HG02642 (cell line): ENCODE data around the gene OGG1.

Source experiments
- ATAC-seq: cut with Tn5 transposase; IDR thresholded peaks from one replicate; pipeline ENCODE4 v1.9.1; 2021; ENCODE audit warnings: mild to moderate bottlenecking; ENCODE audit not compliant: unreplicated experiment, poor library complexity

OGG1 gene

DNA sequence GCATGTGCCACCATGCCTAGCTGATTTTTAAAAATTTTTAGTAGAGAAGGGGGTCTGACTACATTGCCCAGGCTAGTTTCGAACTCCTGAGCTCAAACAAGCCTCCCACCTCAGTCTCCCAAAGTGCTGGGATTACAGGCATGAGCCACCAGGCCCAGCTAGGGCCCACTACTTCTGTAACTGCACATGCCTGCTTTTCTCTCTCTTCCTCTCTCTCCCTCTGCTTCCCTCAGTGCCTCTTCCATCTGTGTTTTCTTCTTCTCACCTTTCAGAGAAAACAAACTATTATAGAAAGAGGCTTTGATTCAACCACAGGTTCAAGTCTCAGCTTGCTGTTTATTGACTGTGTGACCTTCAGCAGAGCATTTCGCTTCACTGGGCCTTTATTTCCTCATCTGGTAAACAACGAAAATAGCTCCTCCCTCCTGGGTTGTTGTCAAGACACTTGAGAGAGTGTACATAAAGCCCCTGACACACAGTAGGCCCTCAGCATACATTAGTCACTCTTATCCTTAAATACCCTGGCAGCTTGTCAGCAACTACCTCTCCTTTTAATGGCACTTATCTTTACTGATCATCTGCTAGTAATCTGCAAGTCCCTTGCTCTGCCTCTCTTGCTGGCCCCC, 32.3 kb downstream of the OGG1 start:
- no peak for ATAC-seq

DNA sequence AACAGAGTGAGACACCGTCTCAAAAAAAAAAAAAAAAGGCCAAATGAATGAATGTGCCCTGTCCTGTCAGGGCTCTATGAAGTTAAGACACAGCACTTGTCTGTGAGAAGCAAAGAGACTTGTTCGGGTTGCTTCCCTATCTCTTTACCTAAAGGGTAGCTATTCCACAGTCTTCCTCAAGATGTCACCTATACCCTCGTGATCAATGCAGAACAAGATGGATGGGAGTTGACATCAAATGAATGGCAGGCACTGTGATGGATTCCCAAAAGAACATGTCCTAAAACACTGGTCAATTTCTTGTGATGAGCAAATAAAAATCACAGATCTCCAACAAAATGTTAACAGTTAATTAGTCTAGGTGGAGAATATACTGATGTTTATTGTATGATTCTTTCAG, 33.0 kb downstream of the OGG1 start:
- no peak for ATAC-seq

DNA sequence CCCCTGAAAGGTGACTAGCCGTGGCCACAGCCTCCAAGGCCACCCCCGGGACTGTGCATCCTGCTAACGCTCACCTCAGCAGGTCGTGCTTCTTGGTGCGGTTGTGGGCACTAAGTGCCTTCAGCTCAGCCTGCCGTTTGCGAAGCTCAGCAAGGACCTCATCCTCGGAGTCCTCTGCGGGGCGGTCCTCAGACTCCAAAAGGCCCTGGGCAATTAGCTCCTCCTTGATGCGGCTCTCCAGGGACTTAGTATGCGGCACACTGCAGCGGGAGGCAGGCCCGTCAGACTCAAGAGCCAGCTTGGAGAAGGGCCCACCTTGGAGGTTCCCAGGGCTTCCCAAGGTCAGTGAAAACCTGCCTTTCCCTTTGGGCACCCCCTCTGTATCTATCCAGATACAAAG, 34.2 kb downstream of the OGG1 start:
- ATAC-seq = no peak

DNA sequence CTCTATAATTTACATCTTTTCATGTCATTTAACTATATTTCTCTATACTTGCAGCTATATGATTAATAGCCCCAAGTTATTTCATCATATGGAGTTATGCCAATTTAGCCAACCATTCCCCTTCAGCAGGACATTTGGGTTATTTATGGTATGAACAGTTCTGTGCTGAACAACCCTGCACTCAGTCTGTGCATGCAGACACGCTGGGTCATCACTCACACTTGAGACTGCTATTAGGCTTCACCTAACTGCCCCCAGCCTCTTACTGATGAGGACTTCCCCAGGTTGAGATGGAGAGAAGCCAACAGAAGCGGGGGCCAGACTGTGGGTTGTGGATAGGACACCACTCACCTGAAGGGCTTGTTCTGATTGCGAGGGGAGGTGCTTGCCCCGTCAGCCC, 35.2 kb downstream of the OGG1 start:
- no peak for ATAC-seq

DNA sequence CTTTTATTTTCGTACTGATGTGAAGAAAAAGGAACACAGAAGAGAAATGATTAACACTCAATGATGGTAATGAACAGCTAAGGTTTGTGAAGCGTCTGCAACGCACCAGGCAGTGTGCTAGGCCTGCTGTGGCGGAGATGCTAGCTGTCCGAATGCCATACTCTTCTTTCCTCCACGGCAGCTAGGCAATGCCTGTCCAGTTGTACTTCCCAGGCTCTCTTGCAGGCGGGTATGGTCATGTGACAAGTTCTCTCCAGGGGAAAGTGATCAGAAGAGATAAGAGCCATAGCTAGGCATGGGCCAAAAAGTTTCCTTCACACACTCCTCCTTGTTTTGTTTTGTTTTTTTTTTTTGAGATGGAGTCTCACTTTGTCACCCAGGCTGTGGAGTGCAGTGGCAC, 35.9 kb downstream of the OGG1 start:
- no peak for ATAC-seq

DNA sequence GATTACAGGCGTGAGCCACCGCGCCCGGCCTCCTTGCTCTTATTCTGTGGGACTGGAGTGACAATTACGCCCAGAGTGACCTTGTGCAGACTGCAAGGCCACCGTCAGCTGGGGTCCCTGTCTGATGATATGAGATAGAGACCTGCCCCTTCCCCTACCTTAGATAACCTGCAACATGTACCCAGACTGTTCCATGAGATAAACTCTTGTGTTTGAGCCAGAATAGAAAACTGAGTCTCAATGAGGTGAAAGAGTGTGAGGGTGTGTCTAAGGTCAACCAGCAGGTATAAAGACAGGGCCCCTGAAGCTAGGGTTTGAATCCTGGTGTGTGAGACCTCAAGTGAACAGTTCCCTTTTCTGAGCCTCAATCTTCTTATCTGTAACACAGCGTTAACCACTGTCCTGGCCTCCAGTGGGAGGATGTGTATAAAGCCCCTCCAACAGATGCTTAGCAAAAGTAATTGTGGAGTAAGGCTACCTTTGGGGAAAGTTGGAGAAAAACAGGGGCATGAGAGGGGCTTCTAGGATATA, 36.5 kb downstream of the OGG1 start:
- no peak for ATAC-seq

DNA sequence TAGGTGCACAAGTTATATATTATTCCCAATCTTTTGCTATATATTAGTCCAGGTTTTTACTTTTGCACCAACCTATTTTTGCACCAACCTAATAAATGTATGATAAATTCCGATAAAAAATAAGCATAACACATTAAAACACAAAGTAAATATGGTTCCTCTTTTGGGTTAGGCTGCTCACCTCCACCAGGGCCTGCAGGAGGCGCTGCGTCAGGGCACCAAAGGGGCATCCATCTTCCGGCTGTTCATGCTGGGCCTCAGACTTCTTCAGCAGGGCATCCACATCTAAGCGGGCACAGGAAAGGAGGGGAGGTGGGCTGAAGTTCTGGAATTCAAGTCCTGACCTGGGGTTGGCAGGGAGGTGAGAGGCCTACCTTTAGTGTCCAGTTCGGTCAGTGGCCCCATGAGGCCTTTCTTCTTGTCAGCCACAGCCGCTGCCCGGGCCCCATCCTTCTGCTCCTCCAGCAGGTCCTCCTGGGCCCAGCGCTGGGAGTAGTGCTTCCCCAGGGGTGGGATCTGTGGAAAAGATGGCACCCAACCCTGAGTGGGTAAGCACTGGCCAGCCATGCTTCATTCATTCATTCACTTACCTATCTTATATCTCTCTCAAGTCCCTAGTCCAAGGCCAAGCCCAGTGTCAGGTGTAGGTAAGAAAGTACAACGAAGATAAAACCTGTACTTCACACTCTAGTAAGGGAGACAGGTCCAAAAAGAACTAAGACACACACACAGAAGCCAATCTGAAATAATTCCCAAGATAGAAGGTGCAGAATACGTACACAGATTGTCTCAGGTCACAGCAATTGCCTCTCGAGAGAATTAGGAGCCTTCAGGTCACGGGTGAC, 37.3 kb downstream of the OGG1 start:
- no peak for ATAC-seq

DNA sequence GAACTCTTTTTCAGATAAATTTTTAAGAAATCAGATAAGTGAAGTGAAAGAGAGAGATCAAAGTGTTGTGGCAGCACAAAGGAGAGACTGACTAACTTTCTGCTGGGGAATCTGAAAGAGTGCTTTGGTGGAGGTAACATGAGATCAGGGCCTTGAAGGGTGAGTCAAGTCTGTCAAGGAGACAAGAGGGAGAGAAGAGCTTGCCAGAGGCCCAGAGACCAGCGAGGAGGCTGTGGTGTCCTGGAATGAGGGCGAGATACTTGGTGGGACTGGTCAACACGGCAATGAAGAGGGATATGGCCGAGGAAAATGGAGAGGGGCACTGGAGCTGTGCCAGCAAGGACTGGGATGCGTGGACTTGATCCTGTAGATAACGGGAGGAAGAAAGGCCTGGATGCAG, 38.0 kb downstream of the OGG1 start:
- ATAC-seq = no peak

DNA sequence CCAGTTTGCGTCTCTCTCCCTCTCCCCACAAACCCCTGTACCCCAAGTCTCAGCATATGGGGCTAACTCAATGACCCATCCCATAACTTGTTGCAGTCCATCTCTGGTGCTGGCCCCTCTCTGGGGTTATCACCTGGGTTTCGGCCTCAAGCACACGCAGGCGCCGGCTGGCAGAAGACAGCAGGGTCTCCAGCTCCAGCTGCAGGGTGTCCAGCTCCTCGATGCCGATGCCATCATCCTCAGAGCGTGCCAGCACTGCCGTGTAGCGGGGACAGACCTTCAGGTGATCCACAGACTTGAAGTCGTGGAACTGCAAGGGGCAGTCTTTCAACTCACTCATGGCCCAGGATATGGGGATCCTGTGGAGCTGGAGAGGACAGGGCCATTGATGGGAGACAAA, 41.4 kb downstream of the OGG1 start:
- ATAC-seq = no peak

DNA sequence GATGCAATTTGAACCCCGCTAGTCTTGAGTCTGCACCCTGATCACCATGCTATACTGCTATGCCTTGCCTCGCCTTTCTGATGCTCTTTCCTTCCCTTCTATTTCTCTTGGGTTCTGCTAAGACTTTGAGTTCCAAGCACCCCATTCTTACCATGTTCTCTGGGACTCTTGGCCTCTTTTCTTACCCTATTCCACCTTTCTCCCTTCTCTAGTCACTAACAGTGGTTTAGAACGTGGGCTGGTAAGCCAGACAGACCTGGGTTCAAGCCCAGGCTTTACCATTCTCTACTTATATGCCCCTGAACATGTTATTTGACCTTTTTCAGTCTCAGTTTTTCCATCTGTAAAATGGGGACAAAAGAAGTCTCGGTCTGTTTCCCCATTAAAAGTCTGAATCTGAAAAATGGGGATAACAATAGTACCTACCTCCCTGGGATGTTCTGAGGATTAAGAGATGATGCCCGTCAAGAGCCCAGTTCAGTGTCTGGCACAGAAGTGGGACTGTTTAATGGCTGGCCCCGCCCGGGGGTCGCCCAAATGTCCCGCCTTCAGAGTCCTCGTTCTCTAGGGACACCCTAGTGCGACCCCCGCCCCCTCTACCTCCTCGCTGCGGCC, 42.1 kb downstream of the OGG1 start:
- ATAC-seq = no peak

DNA sequence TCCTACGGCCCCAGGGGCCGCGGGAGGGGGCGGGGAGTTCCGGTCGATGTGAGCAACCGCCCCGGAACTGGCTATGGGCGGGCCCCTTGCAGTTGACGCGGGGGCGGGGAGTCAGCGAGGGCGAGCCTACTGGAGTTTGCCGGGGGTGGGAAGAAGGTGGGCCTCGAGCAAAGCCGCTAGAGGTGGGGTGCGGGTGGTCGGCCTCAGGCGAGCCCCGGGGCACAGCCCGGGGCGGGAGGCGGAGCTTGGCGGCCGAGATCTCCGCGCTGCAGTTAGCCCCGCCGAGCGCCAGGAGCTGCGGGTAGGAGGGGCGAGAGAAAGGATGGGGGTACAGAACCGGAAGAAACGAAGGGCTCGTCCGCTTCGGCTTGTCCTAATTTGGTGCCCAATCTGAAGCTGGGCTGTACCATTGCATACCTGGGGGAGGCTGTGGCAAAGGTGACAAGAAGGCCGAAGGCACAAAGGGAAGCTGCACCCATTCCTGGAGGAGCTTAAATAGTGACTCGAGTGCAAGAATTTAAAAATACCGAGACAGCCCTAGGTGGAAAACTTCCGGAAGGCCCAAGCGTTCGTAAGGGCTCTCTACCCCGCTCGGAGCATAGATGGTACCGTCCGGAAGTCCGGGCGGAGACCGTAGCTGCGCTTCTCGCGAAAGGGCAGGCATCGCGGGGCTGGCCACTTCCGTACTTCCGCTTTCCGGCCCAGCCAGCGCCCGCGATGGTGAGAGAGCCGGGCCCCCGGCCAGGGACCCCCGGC, 42.8 kb downstream of the OGG1 start, which contains the start of the genes ARPC4 and TADA3:
ARPC4 (plus strand) TSS at position 678 of the 756 bp plus-strand sequence; CDS start at position 718, 40 bp downstream.
TADA3 (minus strand) TSS at position 69 of the 756 bp plus-strand sequence. CDS start 1,007 bp downstream, outside the sequence.
- peak; percentile 85 for ATAC-seq

DNA sequence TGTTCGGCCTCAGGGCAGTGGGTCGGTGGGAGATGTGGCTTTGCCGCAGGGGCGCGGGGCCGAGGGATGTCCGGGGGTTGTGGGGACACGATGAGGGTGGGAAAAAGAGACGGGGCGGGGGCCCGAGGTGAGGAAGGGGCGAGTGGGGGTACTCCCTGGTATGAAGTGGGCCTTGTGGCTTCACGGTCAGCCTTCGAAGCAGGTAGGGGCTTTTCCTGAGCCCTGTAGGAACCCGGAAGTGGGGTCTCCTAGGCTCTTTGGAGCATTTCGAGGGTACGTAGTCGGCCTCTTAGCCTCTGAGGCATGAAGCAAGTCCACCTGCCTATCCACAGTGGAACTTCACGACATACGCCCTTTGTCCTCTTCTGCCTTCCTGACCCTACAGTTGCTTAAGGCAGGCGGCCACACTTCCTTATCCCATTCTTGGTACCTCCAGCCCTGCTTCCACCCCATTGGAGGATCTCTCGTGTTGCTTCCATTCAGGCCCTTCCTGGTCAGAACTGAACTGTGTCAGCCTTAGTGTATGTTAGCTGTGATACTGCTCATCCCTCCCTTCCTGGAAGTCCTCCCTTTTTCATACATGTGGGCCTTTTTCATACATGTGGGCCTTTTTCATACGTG, 43.5 kb downstream of the OGG1 start:
- no peak for ATAC-seq

DNA sequence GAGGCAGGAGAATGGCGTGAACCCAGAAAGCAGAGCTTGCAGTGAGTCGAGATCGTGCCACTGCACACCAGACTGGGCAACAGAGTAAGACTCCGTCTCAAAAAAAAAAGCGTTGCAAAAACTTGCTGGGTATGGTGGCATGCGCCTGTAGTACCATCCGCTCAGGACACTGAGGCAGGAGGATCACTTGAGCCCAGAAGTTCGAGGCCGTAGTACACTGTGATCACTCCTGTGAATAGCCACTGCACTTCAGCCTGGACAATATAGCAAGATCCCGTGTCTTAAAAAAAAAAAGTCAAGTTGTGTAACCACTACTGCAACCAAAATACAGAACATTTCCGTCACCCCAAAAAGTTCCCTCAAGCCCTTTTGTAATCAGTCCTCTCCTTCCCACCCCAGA, 44.6 kb downstream of the OGG1 start:
- ATAC-seq = no peak

DNA sequence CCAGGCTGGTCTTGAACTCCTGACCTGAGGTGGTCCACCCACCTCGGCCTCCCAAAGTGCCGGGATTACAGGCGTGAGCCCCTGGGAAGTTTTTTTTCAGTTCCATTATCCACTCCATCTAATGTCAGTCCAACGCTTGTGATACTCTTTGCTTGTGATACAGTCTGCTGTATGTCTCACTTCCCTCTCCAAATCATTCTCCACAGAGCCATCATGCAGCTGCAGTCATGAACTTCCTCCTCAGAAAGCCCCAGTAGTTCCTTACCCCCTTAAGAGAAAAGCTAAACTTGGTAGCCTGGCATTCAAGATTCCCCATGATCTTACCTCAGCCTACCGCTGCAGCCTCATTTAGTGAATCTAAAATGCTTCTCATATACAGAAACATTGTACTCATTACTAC, 45.5 kb downstream of the OGG1 start:
- ATAC-seq = peak; percentile 16

DNA sequence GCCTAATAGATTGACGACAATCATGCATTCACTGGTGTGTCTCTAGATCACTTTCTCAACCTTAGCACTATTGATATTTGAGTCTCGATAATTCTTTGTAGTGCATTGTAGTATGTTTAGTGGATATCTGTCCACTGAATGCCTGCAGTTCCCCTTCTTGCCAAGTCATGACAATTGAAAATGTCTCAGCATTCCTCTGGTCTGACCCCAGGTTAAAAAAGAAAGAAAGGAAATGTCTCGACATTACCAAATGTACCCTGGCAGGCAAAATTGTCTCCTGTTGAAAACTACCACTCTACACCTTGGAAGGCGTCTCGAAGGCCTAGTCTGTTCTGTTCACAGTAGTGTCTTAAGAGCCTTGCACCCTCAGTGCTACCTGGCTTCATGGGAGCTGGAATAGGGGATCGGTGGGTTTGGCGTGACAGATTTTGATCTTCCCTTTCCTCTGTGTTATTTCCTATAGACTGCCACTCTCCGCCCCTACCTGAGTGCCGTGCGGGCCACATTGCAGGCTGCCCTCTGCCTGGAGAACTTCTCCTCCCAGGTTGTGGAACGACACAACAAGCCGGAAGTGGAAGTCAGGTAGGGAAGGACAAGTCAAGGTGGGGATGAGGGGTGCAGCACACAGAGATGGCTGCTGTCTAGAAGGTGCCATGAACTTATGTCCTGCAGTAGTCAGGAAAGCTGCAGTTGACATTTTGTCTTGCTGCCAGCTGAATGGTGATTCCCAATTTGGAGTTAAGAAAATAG, 47.6 kb downstream of the OGG1 start:
- no peak for ATAC-seq

DNA sequence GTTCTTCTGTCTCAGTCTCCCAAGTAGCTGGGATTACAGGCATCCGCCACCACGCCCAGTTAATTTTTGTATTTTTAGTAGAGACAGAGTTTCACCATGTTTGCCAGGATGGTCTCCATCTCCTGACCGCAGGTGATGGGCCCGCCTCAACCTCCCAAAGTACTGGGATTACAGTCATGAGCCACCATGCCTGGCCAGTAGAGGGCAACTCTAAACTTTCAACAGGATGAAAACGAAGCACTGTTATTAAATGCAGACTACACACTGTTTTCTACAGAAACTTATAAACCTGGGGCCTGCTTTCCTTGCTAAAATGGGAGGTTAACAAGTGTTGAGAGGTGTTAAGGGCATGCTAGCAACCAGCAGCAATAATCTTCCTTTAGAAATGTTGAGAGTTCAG, 50.8 kb downstream of the OGG1 start:
- no peak for ATAC-seq

DNA sequence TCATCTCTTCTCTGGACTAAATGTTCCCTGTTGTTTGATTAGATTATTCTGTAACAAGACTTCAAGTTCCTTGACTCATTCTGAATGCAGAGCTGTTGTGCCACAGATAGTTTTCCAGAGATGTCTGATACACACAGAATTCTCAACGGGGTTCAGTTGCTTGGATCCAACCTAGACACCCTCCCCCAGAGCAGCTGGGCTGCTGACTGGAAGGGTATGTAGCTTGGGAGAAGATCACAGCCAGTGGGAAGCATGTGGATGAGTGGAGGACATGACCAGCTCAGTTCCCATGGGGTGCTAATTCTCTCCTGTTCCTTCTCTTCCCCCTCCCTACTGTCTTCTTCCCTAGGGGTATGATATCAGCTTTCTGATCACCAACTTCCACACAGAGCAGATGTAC, 53.7 kb downstream of the OGG1 start:
- ATAC-seq = no peak

DNA sequence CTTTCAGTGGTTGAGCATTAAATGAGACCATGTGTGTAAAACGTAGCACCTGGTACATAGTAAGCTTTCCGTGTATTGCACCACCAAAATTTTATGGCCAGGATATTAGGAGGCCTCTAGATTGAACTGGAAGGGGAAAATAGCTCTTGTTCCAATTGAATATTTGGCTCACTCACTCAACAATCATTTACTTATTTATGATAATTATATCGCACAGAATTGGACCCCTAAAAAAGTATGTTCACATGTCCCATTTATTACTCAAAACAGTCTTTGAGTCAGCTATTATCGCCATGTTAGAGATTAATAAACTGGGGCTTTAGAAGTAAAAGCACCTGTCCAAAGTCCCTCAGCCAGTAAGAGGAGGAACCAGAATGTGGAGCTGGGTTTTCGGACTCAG, 55.2 kb downstream of the OGG1 start:
- no peak for ATAC-seq

DNA sequence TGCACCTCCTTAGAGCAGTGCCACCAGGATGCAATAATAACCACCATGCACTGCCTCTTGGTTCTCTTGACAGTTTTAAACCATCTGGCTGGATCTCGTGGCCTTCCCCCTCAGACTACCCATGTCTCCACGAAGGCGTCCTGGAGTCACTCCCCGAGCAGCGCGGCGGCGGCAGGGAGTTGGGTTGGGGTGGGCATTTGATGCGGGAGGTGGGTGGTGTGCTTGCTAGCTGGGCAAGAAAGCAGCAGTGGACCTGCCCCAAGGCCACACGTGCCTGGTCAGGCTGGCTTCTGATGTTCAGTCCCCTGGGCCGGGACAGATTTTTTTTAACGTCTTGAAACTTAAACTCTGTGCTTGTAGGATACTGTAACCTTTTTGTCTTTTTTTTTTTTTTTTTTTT, 56.4 kb downstream of the OGG1 start:
- ATAC-seq = no peak
